ENCODE measurements around the gene FNIP1.
"Not testable (repeated sequence)": the region's sequence is repeated elsewhere in the genome, so short reads cannot be mapped to it uniquely, and the experiment has no call there.

FNIP1 gene

DNA sequence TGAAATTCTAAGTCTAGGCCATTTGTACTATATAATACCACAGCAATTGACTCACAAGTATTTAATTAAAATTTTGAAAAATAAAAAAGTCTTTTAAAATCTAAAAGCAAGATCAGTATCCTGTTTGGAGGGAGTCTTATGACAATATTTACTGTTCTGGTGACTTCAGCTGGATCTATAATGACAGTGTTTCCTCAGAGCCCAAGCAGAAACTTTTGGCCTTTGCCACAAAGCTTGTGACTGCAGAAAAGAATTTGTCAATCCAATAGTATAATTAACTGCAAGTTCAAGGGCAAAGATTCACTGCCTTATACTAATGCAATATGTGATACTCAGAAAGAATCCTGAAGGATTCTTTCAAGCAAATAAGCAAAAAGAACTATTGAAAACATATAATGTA lies 112.2 kb downstream of the FNIP1 start:
- no peak for DNase-seq (ENCODE audit: low read depth in 2 of 2)

DNA sequence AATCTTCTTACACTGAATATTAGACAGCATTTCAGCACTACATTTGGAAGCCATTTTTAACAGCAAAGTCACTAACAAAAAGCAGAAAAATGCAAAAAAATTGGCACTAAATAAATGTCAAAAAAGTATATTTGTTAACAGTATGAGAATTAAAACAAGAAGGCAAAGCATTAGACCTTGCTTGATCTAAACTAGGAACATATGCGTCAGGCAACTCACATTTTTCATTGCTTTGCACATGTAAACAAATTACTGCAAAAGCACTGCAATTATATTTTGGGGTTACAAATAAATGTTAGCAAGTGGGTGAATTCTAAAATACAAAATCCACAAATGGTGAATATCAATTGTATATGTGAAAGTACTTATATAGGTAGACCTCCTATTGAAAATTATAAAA lies 112.8 kb downstream of the FNIP1 start:
- no peak for DNase-seq (ENCODE audit: low read depth in 2 of 2)

GRCh38 chr5:131682826-131683225 lies 114.0 kb downstream of the FNIP1 start:
- DNase-seq (ENCODE audit: low read depth in 2 of 2), result no peak

DNA sequence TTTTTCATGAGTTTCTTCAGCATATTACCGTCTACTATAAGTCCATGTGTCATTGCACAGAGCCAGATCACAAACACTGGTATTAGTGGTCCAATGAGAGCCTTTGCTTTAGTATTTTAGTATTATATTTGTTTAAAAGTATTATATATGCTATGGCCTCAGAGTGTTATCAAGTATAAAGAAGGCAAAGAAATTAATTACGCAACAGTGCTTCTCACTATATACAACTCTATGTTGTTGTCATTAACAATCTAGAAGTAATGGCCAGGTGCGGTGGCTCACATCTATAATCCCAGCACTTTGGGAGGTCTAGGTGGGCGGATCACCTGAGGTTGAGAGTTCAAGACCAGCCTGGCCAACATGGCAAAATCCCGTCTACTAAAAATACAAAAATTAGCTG lies 114.6 kb downstream of the FNIP1 start:
- DNase-seq (ENCODE audit: low read depth in 2 of 2), result no peak

- DNase-seq (ENCODE audit: low read depth in 2 of 2), result no peak
Observed at GRCh38 chr5:131679911-131680310, 116.9 kb downstream of the FNIP1 start.

DNA sequence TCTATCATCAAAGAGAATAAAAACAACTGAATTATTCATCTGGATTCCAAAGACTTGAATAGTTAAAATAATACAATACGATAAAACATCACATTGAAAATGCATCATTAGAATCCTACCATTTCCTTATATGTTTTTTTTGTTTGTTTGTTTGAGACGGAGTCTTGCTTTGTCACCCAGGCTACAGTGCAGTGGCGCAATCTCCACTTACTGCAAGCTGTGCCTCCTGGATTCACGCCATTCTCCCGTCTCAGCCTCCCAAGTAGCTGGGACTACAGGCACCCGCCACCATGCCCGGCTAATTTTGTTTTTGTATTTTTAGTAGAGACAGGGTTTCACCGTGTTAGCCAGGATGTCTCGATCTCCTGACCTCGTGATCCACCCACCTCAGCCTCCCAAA lies 118.5 kb downstream of the FNIP1 start:
- DNase-seq (ENCODE audit: low read depth in 2 of 2), result not testable (repeated sequence)

DNA sequence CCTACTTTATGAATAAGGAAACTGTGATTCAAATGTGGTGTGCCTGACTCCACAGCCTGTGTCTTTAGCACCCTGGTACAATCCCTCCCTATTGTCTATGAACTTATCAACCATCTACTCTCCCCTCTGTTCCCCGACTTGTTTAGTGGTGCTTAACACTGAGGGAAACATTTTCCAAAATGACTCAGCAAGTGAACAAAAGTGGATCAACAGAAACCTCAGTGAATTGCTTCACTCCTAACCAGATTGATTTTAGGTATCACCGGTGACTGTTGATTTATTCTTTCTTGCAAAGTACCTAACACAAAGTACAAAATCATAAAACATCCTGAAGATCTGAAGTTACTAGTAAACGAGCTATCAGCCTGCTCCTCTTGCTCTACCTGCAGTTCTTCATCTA lies 119.7 kb downstream of the FNIP1 start:
- DNase-seq (ENCODE audit: low read depth in 2 of 2), result no peak

GRCh38 chr5:131672776-131673175 lies 124.0 kb downstream of the FNIP1 start:
- DNase-seq (ENCODE audit: low read depth in 2 of 2), result no peak

GRCh38 chr5:131671994-131672655 lies 124.7 kb downstream of the FNIP1 start:
- no peak for DNase-seq (ENCODE audit: low read depth in 2 of 2)

DNA sequence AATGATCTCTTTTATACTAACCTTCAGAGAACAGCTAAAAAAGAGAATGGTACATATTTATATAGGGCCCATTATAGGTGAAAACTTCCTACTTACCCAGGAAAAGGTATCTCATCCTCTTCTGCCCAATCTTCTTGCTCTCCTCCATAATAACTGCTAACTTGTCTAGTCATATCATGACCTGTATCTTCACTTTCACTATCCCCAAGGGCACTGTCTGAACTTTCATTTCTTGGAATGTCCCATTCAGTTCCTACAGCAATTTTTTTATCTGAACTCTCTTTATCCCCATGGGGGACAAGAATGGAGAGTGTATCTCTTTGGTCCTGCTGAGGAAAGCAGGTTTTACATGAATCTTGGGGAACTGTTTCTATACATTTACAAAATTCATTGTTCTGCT lies 125.4 kb downstream of the FNIP1 start:
- DNase-seq (ENCODE audit: low read depth in 2 of 2), result no peak

DNA sequence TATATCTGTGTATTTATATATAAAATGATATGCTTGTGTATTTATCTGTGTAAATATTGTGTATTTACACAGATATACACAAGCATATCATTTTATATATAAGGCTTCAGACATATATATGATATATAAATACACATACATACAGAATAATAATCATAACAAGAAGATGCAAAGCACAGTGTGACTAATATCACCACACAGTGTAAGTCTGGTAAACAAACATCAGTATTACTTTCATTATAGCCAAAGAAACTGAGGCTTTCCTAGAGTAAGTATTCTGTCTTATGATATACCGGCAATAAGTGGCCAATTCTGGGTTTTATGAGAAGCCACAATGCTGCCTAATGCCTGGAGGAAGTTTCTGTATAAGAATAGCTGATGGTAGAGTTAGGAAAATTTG lies 131.9 kb downstream of the FNIP1 start:
- no peak for DNase-seq (ENCODE audit: low read depth in 2 of 2)

DNA sequence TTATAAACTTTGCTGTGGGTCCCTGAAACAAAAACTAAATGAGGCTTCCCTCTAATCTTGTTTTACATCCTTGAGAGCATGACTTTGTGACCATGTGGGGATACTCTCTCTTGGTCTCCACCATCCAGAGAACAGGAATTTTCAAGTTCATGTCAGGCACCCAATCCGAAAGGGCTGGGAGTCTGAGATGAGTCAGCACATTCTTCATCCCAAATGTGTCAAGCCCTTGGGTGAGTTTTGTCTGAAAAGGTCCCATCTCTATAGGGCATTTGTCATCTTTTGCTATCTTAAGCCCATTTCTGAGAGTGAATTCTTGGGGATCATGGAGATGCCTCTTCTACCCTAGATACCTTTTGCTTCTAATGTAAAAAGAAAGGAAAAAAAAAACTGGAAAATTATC lies 134.9 kb downstream of the FNIP1 start:
- DNase-seq (ENCODE audit: low read depth in 2 of 2), result no peak

GRCh38 chr5:131659841-131660240 lies 137.0 kb downstream of the FNIP1 start:
- DNase-seq (ENCODE audit: low read depth in 2 of 2), result no peak

GRCh38 chr5:131659290-131659689 lies 137.5 kb downstream of the FNIP1 start:
- no peak for DNase-seq (ENCODE audit: low read depth in 2 of 2)

DNA sequence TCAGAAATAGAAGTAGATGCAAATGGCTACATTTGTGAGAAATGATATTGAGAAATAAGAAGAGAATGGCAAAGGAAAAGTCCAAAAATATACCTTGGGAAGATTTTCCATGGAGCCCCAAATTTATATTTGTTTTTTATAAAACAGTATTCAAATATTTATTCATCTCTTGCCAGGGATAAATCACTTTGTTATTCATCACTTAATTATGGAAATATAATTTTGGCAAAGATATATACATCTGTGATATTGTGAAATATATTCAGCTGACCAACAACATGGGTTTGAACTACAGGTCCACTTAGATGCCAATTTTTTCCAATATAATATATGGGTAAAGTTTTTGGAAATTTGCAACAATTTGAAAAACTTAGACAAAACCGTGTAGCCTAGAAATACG lies 142.0 kb downstream of the FNIP1 start:
- no peak for DNase-seq (ENCODE audit: low read depth in 2 of 2)

GRCh38 chr5:131654309-131654708 lies 142.5 kb downstream of the FNIP1 start:
- no peak for DNase-seq (ENCODE audit: low read depth in 2 of 2)

GRCh38 chr5:131649161-131649560 lies 147.7 kb downstream of the FNIP1 start:
- no peak for DNase-seq (ENCODE audit: low read depth in 2 of 2)

GRCh38 chr5:131647048-131647769 lies 149.6 kb downstream of the FNIP1 start:
- DNase-seq (ENCODE audit: low read depth in 2 of 2), result no peak

DNA sequence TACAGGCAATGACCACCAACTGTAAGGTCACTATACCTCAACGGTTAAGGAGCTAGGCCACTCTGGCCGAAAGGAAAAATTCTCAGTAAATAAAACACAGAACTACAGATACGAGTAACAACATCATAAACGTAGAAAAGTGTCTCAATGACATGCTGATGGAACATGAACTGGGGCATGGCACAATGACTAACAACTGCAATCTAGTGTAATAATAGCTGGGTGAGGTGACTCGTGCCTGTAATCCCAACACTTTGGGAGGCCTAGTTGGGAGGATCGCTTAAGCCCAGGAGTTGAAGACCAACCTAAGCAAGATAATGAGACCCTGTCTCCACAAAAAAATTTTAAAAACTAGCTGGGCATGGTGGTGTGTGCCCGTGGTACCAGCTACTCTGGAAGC lies 152.0 kb downstream of the FNIP1 start:
- no peak for DNase-seq (ENCODE audit: low read depth in 2 of 2)

- no peak for DNase-seq (ENCODE audit: low read depth in 2 of 2)
Observed at GRCh38 chr5:131644370-131644769, 152.4 kb downstream of the FNIP1 start.

- DNase-seq (ENCODE audit: low read depth in 2 of 2), result no peak
Observed at GRCh38 chr5:131641494-131641893, 155.3 kb downstream of the FNIP1 start.

DNA sequence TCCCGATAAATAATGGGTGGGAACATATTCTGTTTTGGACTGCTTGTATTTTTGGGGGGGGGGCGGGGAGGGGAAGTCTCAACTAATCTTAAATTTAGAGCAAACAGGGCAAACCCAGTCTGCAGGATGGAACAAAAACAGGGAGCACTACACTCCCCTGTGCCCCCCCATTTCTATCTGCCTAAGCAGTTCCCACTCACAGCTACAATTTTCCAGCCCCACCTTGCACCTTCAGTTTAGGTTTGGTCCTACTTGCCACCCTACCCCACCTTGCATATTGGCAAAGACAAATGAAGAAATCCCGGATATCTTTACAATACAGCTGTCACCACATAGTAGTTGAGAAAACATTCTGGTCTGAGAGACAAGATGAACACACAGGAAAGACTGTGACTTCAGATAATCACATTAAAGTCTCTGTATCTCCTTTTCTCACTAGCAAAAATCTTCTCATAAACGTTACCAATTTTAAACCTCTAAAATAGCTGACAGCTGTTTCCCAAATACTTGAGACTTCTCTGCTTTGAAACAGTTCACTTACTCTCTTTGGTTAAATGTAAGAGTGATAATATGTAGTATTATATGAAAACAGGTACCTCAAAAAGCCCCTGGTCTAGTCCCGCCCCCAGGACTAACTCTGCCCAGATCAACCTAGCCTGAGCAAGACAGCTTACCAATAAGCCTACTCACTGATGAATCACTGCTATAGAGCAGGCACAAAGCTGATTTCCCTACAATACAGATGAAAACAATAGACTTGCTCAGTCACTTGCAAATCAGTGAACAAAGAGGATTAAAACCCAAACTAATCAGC lies 156.6 kb downstream of the FNIP1 start:
- peak; percentile 31 to 54 for DNase-seq (ENCODE audit: low read depth in 2 of 2)

DNA sequence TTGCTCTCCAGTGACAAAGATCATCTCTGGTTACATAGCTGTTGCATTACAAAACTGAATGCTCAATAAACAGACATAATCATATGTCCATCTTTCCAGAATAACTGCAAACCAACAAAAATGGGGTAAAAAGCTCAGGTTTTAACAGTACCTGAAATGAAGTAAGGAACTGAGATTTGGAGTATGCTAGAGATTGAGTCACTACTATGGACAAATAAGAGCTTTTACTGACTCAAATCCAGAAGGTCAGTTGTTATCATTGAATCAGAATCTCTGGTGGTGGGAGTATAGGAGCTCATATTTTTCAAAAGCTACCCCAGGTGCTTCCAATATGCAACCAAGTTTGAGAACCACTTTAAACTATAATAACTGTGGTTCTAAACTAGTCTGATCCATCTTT lies 157.7 kb downstream of the FNIP1 start:
- no peak for DNase-seq (ENCODE audit: low read depth in 2 of 2)

All from activated CD4-positive, alpha-beta T cell treated with anti-CD3 and anti-CD28 coated beads for 24 hours (primary cell).